NT2/D1 (cell line): ENCODE data around the gene PPP1R12B.

Source experiments
- SUZ12 ChIP-seq: IDR thresholded peaks from 2 replicates; pipeline ENCODE4 v1.6.1; 2011; ENCODE audit not compliant: insufficient read length, insufficient read depth; ENCODE audit errors: extremely low read depth
- ZNF274 ChIP-seq: IDR thresholded peaks from 2 replicates; pipeline ENCODE4 v1.6.1; 2011; ENCODE audit warnings: mild to moderate bottlenecking, low read depth, low read length

- TF ChIP-seq SUZ12, result no peak
- no peak for TF ChIP-seq ZNF274
Observed at GRCh38 chr1:202586871-202587270, 238.4 kb downstream of the PPP1R12B start.
